Pons (tissue), 1 donor: ENCODE results near the gene NLRC3.
"Not testable (repeated sequence)": the region's sequence is repeated elsewhere in the genome, so short reads cannot be mapped to it uniquely, and the experiment has no call there.

Experiments
- DNase-seq: peaks from one replicate; pipeline ENCODE4 v3.0.0-alpha.2; 2016; ENCODE audit warnings: low spot score

Gene NLRC3, protein sequence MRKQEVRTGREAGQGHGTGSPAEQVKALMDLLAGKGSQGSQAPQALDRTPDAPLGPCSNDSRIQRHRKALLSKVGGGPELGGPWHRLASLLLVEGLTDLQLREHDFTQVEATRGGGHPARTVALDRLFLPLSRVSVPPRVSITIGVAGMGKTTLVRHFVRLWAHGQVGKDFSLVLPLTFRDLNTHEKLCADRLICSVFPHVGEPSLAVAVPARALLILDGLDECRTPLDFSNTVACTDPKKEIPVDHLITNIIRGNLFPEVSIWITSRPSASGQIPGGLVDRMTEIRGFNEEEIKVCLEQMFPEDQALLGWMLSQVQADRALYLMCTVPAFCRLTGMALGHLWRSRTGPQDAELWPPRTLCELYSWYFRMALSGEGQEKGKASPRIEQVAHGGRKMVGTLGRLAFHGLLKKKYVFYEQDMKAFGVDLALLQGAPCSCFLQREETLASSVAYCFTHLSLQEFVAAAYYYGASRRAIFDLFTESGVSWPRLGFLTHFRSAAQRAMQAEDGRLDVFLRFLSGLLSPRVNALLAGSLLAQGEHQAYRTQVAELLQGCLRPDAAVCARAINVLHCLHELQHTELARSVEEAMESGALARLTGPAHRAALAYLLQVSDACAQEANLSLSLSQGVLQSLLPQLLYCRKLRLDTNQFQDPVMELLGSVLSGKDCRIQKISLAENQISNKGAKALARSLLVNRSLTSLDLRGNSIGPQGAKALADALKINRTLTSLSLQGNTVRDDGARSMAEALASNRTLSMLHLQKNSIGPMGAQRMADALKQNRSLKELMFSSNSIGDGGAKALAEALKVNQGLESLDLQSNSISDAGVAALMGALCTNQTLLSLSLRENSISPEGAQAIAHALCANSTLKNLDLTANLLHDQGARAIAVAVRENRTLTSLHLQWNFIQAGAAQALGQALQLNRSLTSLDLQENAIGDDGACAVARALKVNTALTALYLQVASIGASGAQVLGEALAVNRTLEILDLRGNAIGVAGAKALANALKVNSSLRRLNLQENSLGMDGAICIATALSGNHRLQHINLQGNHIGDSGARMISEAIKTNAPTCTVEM

DNA sequence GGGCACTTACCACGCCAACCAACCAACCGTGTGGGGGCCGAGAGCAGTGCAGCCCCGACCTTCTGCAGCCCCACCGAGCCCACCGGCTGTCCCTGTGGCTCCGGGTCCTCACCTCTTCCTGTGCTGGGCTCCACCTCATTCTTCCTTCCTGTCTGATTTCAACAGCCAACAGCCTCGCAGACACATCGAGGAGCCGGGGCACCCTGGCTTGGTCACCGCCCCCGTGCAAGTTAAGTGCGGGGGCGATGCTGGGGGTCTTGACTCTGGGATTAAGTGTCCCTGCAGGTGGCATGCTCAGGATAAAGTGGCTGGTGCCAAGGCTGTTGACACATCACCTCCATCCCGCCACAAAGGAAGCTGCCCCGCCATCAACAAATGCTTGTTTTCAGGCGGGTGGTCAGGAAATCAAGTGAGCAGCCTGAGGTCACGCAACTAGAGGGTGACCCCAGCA is at the start of gene NLRC3:
TSS of gene NLRC3 (minus strand) at position 102 of the 451 bp plus-strand sequence. CDS start 12,367 bp downstream, outside the sequence.
- no peak for DNase-seq

DNA sequence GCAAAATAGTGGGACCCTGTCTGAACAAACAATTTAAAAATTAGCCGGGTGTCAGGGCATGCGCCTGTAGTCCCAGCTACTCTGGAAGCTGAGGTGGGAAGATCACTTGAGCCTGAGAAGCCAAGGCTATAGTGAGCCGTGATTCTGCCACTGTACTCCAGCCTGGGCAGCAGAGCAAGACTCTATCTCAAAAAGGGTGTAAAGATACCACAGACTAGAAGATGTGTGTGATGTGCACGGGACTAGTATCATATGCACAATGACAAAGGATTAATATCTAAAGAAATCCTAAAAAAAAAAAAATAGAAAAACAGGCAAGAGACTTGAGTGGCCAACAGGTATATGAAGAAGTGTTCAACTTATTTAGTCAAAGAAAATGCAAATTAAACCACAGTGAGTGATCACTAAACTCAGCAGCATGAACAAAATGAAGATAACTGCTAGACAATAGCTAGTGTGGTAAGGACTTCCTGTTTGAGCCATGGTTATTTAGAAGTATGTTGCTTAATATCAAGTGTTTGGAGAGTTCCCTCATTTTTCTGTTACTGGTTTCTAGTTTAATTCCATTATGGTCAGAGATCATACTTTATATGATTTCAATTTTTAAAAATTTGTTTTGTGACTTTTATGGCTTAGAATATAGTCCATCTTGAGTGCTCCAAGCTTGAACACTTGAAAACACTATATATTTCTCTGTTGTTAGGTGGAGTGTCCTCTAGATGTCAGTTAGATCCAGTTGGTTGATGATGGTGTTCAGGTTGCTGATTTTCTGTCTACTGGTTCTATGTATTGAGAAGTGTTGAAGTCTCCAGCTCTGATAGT is 48.9 kb upstream of the NLRC3 start:
- no peak for DNase-seq

DNA sequence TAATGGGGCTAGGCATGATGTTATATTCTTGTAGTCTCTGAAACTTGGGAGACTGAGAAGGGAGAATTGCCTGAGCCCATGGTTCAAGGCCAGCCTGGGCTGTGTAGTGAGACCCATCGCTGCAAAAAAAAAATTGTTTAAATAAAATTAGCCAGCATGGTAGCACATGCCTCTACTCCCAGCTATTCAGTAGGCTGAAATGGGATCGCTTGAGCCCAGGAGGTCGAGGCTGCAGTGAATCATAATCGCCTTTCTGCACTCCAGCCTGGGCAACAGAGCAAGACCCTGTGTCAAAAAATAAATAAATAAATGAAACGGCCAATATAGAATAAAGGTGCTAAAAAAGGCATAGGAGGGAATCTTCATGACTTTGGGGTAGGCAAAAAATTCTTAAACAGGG is 48.1 kb upstream of the NLRC3 start:
- no peak for DNase-seq

DNA sequence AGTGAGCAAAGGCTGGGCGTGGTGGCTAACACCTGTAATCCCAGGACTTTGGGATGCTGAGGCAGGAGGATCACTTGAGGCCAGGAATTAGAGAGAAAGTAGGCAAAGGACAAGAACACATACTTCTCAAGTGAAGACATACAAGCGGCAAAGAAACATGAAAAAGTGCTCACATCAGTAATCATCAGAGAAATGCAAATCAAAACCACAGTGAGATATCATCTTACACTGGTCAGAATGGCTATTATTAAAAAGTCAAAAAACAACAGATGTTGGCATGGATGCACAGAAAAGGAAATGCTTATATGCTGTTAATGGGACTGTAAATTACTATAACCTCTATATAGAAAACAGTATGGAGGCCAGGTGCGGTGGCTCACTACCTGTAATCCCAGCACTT is 46.4 kb upstream of the NLRC3 start:
- no peak for DNase-seq

DNA sequence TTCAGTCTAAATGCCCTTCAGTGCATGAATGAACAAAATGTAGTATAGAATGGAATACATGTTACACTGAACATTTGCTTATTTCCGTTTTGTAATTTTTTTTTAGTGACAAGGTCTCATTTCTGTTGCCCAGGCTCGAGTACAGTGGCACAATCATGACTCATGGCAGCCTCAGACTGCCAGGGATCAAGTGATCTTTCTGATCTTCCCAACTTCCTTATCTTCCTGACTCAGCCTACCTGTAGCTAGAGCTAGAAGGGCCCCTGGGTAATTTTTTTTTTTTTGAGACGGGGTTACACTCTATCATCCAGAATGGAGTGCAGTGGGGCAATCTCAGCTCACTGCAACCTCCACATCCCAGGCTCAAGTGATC is 41.6 kb upstream of the NLRC3 start:
- DNase-seq, result no peak

DNA sequence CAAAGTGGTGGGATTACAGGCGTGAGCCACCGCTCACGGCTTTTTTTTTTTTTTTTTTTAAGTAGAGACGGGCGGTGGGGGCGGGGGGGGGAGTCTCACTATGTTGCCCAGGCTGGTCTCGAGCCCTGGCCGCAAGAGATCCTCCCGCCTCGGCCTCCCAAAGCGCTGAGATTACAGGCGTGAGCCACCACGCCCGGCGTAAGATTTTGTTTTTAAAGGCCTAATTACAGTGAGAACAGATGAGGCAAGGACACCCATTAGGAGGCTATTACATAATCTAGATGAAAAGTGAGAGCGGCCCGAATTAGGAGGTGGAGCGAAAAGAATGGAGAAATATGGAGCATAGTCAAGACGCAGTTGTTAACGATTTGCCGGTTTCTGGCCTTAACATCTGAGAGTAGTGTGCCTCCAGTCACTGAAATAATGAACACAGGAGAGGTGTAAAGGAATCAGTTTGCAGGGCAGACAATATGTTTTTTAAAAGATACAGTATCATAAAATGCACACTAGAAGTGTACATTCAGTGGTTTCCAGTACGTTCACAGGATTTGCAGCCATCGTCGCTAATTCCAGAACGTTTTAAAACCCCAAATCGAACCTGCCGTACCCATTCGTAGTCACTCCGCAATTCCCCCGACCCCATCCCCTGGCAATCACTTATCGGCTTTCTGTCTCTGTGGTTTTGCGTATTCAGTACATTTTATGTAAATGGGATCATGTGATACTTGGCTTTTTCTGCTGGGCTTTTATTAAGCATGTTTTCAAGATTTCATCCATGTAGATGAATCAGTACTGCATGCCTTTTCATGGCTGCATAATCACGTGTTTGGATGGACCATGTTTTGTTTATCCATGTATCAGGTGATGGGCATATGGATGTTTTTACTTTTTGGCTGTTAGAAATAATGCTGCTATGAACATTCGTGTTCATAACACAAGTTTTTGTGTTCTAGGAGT is 35.6 kb upstream of the NLRC3 start:
- DNase-seq, result no peak

DNA sequence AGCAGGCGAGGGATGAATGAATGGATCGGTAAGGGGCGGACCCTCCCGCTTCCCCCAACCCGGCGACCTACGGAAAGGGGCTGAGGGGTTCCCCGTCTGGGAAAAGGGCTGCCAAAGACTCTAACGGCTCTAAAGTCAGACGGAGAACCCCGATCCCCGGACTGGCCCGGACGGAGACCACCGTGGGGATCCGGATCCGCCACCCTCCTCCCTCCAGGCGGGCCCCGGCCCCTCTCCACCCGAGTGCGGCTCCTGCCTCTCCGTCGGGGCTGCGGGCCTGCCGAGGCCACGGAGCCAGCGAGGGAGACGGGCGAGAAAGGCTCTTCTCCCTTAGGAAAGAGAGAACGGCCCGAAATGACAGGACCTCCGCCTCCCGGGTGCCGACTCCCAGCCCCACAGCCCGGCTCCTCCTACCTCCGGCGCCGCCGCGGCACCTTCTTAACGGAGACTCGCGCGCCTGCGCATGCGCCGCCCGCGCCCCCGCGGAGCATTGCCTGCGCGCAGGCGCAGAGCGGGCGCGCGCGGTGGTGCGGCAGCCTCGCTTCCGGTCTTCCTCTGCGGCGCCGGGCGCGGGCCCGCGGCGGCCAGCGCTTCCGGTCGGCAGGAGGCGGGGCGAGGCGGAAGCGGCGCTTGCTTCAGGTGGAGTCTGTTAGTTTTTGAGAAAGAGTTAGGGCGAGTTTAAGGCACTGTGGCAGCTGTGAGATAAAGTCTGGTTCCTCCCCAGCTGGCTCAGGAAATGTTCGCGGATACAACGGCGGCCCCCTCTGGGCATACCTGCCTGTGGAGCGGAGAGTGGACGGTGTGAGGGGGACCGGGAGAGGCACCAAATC is 34.2 kb upstream of the NLRC3 start, which contains the start of gene SLX4:
TSS of gene SLX4 (minus strand) at position 461 of the 830 bp plus-strand sequence. CDS start 2,642 bp downstream, outside the sequence.
- peak; percentile 86 for DNase-seq

DNA sequence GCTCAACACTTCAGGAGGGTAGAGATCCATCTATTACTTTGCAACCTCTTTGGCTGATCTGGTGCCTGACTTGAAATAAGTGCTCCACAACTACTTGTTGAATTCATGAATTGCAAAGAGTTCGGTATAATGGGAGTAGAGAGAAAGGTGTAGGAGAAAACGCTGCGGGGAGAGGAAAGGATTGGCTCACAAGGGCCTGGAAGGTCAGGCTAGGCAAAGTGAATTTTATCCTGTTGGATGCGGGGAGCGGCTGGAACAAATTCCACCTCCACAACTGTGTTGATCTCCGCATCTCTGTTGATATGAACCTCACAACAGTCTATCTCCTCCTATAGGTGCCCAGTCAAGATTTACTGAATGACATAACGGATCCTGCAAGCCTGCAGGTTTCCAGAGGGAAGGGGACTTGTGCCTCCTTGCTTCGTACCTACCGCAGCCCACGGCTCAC is 33.5 kb upstream of the NLRC3 start:
- peak; percentile 8 for DNase-seq

DNA sequence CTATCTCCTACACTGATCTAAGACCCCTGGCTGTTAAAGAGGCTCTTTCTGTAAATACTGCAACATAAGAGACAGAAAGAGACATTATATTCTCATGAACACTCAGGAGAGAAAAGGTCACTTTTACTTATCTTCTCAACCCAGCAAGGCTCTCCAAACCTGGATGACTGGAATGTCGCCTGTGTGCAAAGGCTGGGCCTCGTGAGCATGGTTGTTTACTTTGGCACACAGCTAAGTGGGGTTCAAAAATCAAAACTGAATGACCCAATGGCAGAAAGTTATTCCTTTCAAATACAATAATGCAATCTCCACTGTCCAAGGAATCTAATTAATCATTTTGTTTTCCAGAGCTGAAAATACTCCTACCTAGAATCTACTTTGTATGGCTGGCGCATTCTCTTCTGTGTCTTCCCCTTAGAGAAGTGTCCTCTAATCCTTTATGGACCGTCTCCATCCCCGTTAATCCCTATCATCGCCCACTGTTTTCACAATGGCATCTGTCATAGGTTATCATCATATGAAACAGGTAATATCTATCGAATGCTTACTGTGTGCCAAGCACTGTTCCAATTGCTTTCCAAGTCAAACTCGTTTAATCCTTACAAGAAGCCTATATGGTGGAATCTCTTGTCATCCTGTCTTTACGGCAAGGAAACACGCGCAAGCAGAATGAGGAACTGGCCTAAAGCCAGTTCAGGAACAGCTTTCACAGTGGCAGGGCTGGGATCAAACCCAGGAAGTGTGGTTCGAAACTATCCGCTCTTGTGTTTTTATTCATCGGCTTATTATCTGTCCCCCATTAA is 32.9 kb upstream of the NLRC3 start:
- peak; percentile 20 for DNase-seq

DNA sequence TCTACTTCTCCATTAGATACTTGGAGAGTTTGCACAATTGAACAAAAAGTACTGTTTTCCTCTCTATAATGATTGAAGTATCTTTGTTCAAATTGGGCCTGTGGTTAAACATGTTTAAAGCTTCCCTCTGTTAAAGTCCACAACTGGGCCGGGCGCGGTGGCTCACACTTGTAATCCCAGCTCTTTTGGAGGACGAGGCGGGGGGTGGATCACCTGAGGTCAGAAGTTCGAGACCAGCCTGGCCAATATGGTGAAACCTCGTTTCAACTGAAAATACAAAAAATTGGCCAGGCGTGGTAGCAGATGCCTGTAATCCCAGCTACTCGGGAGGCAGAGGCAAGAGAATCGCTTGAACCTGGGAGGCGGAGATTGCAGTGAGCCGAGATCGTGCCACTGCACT is 31.8 kb upstream of the NLRC3 start:
- DNase-seq, result not testable (repeated sequence)

DNA sequence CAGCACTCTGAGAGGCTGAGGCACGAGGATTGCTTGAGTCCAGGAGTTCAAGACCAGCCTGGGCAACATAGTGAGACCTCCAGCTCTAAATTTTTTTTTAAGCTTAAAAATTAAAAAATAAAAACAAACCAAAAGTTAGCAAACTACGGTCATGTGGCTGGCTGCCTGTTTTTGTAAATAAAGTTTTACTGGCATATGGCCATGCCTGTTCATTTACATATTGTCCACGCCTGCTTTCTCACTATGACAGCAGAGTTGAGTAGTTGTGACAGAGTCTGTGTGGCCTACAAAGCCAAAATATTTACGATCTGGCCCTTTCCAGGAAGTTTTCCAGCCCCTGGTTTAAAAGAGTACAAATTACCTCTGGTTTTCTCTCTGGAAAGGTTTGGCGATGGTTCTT is 30.9 kb upstream of the NLRC3 start:
- no peak for DNase-seq

DNA sequence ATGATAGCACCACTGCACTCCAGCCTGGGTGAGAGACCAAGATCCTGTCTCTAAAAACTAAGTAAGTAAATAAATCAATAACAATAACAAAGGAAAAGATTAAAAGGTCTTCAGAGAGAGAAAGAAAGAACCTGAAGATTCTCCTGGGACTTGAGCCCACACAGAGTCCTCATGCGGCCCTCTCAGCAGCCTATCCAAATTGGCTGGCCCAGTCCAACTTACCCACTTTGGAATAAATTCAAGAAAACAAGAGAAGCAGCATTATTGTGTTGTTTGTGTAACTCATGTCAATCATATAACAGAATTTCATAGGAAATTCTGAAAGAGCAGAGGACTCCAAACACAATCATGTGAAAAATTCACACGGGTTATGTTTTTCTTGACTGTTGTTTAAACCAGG is 30.4 kb upstream of the NLRC3 start:
- no peak for DNase-seq

DNA sequence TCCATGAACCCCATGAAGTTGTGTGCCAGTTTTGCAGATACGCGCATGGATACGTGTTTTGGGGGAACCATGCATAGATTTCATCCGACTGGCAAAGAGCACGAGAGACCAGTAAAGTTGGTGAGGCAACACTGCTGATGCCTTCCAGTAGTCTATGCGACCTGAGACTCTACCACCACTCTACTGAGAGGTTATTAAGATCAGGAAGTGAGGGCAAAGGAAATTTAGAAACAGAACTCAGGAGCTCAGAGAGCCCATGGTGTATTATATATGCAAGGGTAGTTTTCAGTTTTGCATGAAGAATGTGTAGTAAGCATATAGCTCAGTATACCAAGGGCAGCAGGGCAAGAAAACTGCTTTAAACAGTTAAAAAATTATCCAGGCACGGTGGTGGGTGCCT is 30.0 kb upstream of the NLRC3 start:
- DNase-seq, result no peak

DNA sequence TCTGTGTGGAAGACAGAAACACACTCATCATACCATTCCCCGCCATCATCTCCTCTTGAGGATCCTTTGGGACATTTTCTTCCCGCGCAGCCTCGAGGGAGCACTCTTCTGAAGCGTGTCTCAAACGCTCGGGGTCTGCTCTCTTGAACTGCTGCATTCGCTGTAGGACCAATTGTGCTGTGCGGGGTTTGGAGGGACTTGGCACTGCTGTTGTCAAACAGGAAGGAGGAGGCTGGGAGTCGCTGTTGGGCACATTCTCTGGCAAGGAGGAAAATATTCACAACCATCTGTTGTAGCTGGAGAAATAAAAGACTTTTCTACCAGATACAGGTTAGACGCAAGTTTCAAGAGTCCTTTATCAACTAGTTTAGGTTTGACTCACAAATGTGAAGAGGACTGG is 29.2 kb upstream of the NLRC3 start:
- DNase-seq, result no peak

DNA sequence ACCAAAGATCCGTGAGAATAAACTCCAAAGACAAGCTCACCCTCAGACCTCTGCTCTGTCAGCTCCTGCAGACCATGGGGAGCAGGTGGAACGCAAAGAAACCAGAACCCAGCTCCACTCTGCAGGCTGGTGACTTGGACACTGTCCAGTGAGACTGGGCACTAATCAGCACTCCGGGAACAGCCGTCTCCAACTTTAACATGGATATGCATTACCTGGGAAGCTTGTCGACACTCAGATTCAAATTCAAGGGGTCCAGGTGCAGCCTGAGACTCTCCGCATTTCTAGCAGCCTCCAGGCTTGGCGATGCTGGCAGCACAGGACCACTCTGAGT is 25.1 kb upstream of the NLRC3 start:
- DNase-seq, result no peak

DNA sequence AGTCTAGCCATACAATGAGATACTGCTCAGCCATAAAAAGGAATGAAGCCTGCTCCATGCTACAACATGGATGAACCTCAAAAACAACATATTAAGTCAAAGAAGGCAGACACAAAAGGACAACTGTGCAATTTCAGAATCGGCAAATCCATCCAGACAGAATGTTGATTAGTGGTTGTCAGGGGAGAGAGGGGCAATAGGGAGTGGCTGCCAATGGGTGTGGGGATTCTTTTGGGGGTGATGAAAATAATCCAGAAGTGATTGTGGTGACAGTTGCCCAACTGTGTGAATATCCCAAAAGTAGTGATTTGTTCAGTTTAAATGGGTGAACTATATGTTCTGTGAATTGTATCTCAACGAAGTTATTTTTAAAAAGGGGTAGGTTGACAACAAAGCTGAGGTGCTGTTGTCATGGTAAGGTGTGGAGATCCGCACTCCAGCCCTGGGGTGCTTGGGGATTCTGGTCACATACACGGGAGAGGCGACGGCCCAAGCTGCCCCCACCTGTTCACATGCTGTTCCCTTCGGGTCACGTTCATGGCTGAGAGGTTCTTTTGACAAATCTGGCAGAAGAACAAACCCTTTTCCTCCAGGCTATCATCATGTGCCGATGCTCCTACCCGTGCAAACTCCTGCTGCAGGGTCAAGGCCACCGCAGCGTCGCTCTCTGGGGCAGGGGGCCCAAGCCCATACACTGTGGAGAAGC is 24.6 kb upstream of the NLRC3 start:
- no peak for DNase-seq

DNA sequence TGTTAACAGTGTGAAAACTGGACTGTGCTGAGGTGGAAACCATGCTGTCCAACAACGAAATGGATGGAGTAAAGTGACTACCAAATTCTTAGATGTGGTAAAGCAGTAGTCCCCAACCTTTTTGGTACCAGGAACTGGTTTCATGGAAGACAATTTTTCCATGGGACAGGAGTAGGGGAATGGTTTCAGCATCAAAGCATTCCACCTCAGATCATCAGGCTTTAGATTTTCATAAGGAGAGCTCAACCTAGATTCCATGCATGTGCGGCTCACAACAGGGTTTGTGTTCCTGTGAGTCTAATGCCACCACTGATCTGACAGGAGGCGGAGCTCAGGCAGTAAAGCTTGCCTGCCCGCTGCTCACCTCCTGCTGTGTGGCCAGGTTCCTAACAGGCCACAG is 22.7 kb upstream of the NLRC3 start:
- no peak for DNase-seq

DNA sequence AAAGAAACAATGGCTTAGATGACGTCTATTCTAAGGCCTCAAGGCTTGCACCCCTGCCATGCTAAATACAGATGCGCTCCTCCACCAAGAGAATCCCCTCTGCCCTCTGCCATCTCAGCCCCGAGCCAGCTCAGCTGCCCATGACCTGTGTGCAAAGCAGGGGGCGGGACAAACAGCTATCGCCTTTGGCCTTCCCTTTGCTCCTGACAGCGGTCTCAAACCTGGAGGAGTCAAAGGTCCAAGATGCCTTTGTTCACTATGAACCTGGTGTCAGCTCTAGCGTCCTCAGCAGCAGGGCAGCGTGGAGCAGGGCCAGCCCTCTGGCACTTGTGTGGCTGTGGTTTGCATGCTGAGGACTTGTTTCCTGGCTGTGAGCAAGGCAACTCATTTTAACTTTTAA is 21.9 kb upstream of the NLRC3 start:
- no peak for DNase-seq
